ENCODE results near the gene COG1.
A peak's percentile ranks its signal among the peaks of the same experiment; 100 is the strongest.

The COG1 gene

GRCh38 chr17:73230088-73230487 lies 37.2 kb downstream of the COG1 start:
- DNase-seq, result no peak

- DNase-seq, result peak; percentile 29
Observed at GRCh38 chr17:73231395-73231794, 38.5 kb downstream of the COG1 start.

- DNase-seq, result peak; percentile 97
Observed at GRCh38 chr17:73231841-73232586, 39.2 kb downstream of the COG1 start.

GRCh38 chr17:73232587-73233373 lies 39.9 kb downstream of the COG1 start:
- peak; percentile 36 for DNase-seq

GRCh38 chr17:73234736-73235135 lies 41.9 kb downstream of the COG1 start:
- no peak for DNase-seq

- DNase-seq, result no peak
Observed at GRCh38 chr17:73237714-73238113, 44.9 kb downstream of the COG1 start.

GRCh38 chr17:73240561-73240960 lies 47.7 kb downstream of the COG1 start:
- DNase-seq, result no peak

GRCh38 chr17:73247726-73248125 lies 54.9 kb downstream of the COG1 start:
- DNase-seq, result no peak

- DNase-seq, result no peak
Observed at GRCh38 chr17:73248532-73248931, 55.7 kb downstream of the COG1 start.

- DNase-seq, result peak; percentile 11
Observed at GRCh38 chr17:73249700-73250099, 56.8 kb downstream of the COG1 start.

- DNase-seq, result no peak
Observed at GRCh38 chr17:73250851-73251640, 58.2 kb downstream of the COG1 start.

GRCh38 chr17:73251871-73252270 lies 59.0 kb downstream of the COG1 start:
- DNase-seq, result no peak

GRCh38 chr17:73255671-73256181 lies 62.9 kb downstream of the COG1 start:
- DNase-seq, result peak; percentile 29

- DNase-seq, result no peak
Observed at GRCh38 chr17:73256220-73256619, 63.4 kb downstream of the COG1 start.

- no peak for DNase-seq
Observed at GRCh38 chr17:73257516-73257915, 64.7 kb downstream of the COG1 start.
